Stomach (tissue), 4 donors: ENCODE measurements around the gene SEC24A.
"Not testable (repeated sequence)": the region's sequence is repeated elsewhere in the genome, so short reads cannot be mapped to it uniquely, and the experiment has no call there.

Experiments
- EP300 ChIP-seq: sonication (generic); formaldehyde crosslinking; IDR thresholded peaks from one replicate; pipeline ENCODE4 v1.6.1; 2017; ENCODE audit warnings: antibody characterized with exemption
- TF ChIP-seq, protein P1 (sequence below), 7 experiments: fragments of 450-650 bp in 4 of 7; fragments of 200-600 bp in 3 of 7; sonication (generic) in 3 of 7; IDR thresholded peaks; one replicate each; pipeline ENCODE4 v1.5.1; 2016 to 2019; ENCODE audit warnings: antibody characterized with exemption in 7 of 7, control low read depth in 2 of 7, mild to moderate bottlenecking in 1 of 7

DNA sequence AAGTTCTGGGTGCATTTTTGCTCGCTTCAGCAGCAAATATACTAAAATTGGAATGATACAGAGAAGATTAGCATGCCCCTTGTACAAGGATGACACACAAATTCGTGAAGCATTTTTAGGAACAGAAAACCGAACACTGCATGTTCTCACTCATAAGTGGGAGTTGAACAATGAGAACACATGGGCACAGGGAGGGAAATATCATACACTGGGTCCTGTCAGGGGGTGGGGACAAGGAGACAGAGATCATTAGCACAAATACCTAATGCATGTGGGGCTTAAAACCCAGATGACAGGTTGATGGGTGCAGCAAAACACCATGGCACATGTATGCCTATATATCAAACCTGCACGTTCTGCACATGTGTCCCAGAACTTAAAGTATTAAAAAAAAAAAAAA is 66.9 kb downstream of the SEC24A start:
- TF ChIP-seq EP300 = not testable (repeated sequence)
- TF ChIP-seq, protein P1, sequence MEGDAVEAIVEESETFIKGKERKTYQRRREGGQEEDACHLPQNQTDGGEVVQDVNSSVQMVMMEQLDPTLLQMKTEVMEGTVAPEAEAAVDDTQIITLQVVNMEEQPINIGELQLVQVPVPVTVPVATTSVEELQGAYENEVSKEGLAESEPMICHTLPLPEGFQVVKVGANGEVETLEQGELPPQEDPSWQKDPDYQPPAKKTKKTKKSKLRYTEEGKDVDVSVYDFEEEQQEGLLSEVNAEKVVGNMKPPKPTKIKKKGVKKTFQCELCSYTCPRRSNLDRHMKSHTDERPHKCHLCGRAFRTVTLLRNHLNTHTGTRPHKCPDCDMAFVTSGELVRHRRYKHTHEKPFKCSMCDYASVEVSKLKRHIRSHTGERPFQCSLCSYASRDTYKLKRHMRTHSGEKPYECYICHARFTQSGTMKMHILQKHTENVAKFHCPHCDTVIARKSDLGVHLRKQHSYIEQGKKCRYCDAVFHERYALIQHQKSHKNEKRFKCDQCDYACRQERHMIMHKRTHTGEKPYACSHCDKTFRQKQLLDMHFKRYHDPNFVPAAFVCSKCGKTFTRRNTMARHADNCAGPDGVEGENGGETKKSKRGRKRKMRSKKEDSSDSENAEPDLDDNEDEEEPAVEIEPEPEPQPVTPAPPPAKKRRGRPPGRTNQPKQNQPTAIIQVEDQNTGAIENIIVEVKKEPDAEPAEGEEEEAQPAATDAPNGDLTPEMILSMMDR (IDR thresholded peaks at IDR 0.05) = not testable (repeated sequence)
